Measurements from ENCODE around the gene PHC2. TPM values are rescaled to one million over a fixed set of nuclear protein-coding genes. Genes with fewer than 3 reads are reported as not detected.

PHC2 gene
- total RNA-seq, 1 donor from 2014 or later, result 144 TPM

DNA sequence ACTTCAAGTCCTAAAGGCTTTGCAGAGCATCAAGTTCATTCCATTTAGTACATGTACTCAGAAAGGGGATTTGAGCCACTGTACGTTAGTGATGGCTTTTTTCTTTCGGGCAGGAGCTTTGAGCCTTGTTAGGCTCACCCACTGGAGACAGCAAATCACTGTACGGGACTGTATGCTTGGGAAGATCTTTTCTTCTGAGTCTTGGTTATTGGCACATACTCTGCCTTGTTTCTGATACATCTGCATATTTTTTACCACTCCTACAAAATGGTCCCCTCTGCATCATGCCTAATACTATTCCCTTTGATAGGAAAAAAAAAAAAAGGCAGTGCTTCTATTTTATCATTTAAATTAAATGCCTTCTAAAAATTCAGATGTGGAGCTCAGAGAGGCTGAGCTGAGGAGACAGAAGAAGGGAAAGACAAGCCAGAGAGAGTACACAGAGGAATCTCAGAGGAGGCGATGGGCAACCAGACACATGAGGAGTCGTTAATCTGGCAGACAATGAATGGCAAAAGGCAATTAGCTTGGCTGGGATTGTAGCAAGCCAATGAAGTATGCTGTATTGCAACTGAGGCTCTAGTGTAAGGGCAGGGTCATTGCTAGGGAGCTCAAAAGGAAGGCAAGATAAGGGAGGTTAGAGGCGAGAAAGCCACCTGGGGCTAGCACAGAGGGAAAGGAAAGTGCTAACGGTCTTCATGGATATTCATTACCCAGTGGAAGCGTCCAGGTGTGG lies 39.4 kb downstream of the PHC2 start:
- DNase-seq (ENCODE audit: extremely low read depth, low read depth, low spot score), result no peak

DNA sequence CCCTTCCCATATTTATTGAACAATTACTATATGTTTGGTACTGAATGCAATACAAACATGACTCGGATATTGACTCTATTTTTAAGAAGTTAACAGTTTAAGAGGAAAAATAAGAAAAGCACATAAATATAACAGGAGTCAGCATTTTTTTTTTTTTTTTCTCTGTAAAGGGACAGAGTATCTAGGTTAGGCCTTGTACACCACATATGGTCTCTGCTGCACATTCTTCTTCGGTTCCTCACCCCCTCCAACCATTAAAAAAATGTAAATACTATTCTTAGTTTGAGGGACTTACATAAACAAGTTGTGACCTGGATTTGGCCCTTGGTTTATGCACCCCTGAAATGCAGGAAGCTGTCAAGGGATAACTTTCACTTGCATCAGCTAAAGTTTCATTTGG lies 40.4 kb downstream of the PHC2 start:
- DNase-seq (ENCODE audit: extremely low read depth, low read depth, low spot score), result no peak

DNA sequence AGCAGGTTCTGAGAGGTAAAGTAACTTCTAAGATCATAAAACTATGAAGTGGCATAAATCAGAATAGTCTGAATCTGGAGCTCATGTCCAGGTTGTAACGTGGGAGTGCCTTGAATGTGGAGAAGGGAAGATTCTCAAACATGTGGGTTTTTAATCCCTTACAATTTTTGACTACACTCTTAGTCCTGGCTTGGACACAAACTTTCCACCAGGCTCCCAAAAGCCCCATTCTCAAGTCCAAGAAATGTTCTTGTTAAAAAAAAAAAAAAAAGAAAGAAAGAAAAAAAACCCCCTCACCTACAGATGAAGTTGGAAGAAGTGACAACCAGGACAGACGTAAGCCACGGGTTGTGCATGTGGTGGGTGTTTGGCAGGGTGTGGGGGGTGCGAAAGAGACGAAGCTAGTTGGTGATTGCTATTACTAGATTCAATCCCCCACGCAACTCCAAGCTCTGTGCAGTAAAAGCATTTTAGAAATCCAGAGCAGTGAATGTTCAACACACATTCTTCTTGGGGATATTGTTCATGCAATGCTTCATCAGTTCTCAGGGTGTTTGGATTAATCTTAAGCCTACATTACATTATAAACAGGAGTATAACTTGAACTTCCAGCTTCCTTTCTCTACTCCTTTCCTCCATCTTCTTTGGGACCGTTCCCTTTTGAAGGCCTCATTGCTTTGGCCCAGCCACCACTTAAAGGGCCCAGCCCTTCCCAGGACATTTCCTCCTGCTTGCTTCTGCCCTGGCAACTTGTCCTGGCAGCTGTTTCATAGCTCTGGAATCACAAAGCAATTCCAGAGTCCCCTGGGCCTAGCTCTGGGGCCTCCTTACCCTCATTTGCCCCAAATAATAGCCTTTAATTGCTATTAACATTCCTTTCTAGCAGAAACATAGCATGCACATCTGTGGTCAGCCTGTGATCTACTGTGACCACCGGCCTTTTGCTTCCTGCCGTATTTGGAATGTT lies 41.8 kb downstream of the PHC2 start:
- DNase-seq (ENCODE audit: extremely low read depth, low read depth, low spot score), result no peak

DNA sequence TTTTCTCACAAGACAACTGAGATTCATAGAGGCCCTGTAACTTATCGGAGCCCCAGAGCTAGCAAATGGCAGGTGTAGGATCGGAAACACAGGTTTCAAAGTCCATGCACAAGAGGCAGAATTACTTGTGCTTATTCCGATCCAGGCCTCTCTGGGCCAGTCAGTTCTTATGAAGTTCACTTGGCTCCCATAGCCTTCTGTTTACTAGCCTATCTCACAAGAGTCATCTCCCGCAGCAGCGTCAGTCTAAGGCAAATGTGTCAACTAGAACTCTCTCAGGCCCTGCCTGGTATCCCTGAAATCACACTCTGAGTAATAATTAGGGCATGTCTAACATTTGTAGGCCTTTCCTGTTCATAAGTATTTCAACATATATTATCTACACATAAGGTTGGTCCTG lies 43.3 kb downstream of the PHC2 start:
- DNase-seq (ENCODE audit: extremely low read depth, low read depth, low spot score), result no peak

DNA sequence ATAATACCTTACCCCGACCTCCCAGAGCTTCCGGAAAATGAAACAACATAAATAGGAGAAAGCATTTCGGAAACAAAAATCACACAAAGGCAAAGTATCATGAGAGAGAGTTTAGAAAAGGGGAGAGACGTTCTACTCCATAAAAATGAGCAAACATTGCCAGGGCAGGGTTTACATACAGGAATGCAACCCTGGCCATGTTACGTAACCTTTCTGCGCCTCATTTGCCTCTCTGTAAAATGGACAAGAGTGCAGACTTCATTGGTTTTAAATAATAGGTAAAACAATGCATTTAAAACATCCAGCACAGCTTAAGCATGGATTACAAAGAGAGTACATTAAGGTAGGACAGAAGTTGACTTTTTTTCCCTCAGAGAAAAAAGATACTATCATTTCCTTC lies 45.6 kb downstream of the PHC2 start:
- DNase-seq (ENCODE audit: extremely low read depth, low read depth, low spot score), result no peak

DNA sequence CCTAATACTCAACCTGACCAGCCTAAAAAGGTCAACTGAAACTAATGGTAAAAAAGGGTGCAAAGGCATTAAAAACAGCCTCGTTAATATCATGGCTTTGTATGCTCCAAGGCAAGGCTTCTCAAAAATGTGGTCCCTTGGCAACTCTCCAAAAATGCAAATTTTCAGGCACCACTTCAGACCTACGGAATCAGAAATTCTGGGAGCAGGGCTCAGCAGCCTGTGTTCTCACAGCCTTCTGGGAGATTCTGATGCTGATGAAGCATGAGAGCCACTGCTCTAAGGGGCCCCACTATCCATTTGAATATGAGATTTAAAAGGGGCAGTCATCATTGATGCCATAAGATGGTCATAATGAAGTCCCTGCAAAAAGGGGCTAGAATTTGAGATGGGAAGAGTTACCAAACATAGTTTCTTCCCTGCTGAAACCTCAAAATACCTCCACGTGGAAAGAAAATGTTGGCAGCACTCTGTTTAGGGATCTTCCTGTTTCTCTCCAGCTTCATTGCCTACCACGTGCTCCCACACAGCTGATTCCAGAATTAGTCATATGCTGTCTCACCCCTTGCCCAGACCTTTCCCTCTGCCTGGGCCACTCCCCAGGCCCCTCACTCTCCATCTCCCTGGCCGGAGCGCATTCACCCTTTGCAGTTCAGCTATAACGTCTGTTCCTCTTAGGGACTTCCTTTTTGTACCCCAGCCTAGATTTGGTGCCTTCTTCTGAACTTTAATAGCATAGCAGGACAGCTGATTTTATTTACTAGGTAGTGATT lies 46.7 kb downstream of the PHC2 start:
- no peak for DNase-seq (ENCODE audit: extremely low read depth, low read depth, low spot score)

DNA sequence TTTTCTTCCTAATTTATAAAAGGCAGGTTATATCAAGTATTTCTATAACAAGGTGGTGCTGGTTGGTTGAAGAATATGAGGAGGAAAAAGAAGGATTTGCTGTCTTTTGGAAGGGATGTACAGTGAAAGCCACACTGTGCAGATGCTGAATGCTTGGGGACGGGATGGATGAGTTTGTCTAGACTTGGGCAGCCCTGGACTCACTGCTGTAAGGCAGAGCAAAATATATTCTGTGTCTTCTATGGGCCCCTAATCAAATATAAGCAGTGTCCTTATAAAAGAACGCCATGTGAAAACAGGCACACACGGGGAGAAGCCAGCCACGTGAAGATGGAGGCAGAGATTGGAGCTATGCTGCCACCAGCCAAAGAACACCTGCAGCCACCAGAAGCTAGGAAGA lies 47.4 kb downstream of the PHC2 start:
- no peak for DNase-seq (ENCODE audit: extremely low read depth, low read depth, low spot score)

DNA sequence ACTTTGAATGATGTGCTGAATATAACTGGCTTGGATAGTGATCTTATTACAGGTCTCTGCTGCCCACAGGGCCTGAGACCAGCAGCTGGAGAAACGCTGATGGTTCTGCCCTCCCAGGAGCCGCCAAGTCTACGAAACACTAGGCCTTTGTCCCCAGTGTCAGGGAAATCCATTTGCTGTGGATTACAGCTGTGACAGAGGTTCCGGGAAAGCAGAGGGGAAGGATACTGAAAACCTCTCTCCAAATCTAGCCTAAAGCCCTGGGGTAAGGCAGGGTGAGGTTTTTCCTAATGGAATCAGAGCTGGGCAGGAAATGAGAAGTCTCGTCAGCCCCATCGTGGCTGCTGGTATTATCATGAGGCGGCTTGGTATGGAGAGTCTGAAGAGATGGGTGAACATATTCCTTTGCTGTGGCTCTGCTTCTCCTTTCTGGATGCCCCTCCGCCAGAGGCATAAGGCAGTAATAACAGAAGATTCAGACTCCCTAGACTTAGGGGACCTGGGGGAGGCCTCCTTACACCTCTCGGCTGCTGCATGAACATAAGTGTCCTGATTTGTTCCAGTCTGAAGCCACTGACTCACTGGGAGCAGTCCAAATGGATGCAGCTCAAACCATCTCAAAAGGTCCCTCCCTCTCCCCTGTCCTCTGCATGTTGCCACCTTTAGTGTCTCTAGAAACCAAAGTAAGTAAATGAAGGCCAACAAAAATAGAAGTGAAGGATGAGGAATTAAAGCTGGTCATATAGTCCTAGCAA lies 48.1 kb downstream of the PHC2 start:
- no peak for DNase-seq (ENCODE audit: extremely low read depth, low read depth, low spot score)

DNA sequence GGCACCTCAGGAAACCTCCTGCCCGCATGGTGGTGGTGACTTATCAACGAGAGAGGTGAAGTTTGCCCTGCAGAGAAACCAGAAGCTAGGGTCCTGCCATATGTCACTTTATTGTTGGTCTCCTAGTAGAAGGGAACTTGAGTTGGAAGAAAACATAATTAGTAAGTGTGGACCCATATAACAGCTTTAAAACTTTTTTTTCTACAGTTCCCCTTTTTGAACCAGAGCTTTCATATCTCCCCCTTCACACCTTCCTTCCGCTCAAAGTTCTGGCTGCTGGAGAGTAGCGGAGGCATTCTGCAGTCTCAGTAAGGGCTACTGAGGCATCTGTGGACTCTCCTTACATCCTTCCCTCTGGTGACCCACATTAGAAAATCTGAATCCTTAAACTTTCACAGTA lies 48.9 kb downstream of the PHC2 start:
- no peak for DNase-seq (ENCODE audit: extremely low read depth, low read depth, low spot score)

DNA sequence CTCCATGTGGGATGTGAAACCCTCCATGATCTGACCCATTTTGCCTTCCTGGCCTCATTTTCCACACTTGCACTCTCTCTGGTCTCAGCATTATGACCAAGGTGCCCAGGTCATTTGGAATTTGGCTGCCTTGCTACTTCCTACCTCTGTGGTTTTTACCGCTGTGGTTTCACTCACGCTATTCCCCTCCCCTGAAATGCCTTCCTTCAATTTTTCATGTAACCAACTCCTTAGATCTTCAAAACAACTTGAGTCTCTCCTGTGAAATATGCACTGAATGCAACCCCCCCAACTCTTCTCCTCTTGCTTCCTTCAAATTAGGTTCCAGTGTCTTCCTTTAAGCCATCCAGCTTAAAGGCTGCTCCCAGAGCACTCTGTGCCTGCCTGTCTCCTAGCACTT lies 50.1 kb downstream of the PHC2 start:
- DNase-seq (ENCODE audit: extremely low read depth, low read depth, low spot score), result no peak

DNA sequence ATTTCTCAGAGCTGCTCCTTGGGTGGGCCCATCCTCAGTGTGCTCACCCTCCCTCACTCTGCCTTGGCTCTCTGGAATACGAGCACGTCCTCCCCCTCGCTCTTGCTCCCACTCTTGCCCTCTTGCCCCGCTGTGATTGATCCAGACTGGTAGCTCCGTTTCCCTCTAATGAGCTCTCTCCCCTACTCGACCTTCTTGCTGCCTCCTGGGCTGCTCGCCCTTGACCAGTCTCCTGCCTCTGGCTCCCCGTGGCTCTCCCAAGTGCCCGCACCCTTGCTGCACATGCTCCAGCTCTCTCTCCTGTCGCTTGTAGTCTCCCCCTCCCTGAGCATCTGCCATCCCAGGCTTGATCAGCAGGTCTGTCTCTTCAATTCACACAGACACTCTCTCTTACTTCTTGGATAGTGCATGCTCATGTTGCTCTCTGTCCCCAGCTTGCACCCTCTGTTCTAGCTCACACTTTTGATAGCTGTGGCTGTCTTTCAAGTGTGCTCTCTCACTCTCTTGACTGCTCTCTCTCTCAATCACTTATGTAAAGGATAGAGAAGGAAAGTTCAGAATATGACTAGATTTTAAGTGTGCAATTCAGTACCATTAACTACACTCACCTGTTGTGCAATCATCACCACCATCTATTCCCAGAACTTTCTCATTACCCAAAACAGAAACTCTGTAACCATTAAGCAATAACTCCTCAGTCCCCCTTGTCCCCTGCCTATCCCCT lies 51.1 kb downstream of the PHC2 start:
- no peak for DNase-seq (ENCODE audit: extremely low read depth, low read depth, low spot score)

DNA sequence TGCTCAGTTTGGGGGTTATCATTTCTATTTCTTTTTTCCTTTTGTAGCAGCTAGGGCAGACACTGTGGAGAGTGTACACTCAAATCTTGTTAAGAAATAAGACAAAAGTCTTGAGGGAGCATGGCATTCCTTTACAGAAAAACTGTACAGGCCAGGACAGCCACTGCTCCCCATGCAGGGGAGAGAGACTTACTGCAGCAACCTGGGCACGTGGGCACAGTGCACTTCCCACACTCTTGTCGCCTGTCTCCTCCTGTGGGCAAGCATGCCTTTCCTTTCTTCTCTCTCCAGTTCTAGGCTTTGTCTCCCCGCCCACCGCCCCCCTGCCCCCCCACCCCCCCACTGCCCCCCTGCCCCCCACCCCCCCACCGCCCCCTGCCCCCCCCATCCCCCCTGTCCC lies 51.9 kb downstream of the PHC2 start:
- no peak for DNase-seq (ENCODE audit: extremely low read depth, low read depth, low spot score)

DNA sequence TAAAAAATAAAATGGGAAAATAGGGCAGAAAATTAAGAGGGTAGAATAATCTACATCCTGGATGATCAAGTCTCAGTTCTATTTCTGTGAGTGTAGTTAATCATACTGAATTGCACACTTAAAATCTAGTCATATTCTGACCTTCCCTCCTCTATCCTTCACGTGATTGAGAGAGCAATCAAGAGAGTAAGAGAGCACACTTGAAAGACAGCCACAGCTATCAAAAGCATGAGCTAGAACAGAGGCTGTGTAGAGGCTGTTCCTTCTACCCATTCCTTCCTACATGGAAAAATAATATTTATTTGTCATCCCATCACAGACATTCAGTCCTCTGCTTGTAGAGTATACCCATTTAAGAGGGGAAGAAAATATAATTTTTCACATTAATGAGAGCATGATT lies 52.4 kb downstream of the PHC2 start:
- no peak for DNase-seq (ENCODE audit: extremely low read depth, low read depth, low spot score)

DNA sequence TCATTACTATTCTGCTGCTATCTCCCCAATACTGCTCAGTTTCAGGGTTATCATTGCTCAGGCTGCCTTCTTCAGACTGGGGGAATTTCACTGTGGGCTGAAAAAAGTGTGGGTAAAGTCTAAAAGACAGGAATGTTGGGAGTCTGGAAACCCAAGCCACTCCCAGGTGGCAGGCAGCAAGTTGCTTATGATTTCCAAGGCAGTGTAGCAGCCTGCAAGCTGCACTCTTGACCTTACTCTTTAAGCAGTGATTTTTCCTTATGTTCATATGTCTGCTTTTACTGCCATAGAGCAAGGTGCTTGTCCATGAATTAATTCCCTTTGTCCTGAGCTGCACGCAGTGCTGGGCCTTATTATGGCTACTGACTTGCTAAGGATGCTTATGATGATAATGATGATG lies 53.1 kb downstream of the PHC2 start:
- no peak for DNase-seq (ENCODE audit: extremely low read depth, low read depth, low spot score)

DNA sequence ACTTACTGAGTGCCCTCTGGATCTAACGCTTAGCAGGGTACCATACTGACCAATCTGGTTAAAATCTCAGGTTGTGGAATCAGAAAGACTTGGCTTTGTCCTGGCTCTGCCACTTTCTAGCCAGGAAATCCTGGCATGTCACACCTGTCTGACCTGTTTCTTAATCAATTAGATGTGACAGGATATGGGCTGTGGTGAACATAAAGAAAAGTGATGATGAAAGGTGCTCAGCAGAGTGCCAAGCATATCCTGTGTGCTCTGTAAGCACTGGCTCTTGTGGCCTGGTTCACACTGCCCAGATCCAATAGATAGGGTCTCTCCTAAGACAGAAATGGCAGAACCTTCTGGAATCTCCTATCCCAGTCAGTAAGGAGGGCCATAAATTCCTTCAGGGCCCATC lies 53.9 kb downstream of the PHC2 start:
- no peak for DNase-seq (ENCODE audit: extremely low read depth, low read depth, low spot score)

DNA sequence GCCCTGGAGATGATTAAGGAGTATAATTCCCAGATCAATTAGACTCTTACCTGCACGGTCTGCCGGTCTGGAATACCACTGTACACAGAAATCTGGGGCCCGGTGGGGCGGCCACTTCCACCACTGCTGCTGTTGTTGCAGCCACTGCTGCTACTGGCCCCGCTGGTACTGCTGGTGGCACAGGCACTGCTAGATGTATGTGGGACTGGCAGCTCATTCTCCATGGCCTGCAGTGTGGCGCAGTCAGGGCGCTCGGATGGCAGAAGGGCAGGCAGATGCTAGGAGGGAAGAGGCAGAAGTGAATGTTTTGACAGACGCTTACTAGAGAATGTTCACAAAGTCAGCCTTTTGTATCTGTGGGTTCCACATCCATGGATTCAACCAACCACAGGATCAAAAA lies 55.6 kb downstream of the PHC2 start:
- DNase-seq (ENCODE audit: extremely low read depth, low read depth, low spot score), result no peak

DNA sequence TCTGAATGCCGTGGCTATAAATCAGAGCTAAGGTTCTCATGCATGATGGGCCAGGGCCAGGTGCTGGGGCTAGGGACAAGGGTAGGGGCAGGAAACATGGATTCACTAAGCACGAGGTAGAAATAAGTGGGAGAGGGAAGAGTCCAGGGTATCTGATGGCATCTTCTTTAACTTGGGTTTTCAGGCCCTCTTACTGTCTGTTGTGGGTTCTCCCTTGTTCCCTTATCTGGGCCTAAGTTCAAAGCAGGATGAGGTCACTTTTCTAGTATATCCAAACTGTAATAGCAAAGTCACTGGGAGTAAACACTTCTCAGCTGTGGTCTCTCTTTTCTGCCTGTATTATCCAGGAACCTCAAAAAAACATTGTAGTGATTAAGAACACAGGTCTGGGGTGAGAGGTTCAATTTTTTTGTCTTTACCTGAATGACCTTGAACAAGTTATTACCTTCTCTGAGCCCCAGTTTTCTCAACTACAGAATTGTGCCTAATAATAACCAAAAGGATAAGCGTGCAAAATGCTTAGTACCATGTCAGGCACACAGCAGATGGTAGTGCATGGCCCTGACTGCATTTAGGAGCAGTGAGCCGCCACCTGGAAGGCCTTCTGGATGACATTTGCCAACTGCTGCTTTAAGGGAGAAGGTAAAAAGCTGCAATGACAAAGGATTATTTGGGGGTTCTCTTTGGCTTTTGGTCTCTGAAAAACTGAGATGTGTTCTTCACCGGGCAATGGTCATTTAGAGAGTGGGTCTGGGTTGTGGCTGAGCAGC lies 56.4 kb downstream of the PHC2 start:
- no peak for DNase-seq (ENCODE audit: extremely low read depth, low read depth, low spot score)

DNA sequence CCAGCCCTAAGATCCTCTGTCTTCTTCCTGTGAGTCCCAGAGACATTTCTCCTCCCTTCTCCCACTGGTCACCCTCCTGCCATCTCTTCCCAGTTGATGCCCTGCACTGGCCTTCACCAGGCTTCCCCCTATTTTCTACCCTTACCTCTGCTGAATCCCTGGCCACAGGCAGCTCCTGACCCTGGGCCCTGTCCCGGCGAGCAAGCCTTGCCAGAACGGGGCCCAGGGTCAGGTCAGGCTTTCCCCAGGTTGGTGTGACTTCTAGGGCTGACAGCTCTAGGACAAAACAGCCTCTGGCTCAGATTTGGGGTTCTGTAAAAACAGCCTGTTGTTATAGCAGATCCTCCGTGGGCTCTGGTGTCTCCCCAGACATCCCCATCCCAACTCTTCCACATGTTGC lies 57.3 kb downstream of the PHC2 start:
- no peak for DNase-seq (ENCODE audit: extremely low read depth, low read depth, low spot score)

DNA sequence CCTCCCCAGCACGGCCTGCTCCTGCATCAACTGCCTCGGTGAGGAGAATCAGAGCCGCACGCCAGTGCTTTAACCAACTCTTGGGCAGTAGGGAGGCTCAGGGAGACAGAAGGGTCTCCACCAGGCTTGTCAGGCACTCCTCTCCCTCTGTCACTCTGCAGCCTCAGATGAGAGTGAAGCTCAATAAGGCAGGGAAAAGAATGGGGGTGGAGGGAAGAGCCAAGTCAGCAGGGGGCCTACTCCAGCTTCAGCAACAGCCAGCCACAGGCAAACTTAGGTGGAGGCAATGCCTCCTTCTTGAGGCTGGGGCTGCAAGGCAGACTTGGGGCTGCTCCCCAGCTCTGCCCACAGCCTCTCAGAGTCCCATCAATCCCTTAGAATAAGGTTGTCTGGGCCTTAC lies 58.2 kb downstream of the PHC2 start:
- no peak for DNase-seq (ENCODE audit: extremely low read depth, low read depth, low spot score)

All from glomerular endothelial cell (primary cell).